ENCODE data around the gene FKBP11.

Gene FKBP11

DNA sequence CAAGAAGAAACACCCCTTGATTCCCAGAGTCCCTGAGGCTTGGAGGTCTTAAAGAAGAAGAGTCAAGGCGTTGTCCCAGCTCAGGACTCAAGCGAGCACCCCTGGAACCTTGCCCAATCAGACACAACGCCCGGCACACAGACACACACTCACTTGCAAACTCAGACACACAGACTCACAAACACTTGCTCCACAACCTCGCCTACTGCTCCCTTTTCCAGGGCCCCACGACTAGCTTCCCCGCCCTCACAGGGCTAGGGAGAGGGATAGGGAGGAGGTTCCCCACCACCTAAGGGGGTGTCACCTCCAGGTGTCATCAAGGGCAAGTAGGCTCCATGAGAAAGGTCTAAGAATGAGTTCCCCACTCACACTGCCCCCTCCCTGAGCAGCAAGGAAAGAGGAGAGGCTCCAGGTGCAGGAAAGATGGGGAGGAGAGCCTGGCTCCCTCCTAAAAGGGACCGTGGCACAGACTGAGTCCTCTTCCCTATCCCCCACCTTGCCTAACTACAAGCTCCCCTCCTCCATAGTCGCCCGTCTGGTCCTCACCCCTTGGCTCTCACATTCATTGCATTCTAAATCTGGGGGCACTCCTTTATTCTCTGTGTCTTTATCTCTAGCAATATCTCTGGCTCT is 45.5 kb upstream of the FKBP11 start:
- Histone ChIP-seq H3K27me3 (peaks cover 54% of the 10 kb centered on the region), H3K4me1 (no peaks in the 10 kb centered on the region), H3K4me3 (ENCODE audit: low read depth, low read length) (peak overlapping the region; percentile 42), H3K9me3 (no peaks in the 10 kb centered on the region), H3K36me3 (no peaks in the 10 kb centered on the region)
- TF ChIP-seq, protein P1, sequence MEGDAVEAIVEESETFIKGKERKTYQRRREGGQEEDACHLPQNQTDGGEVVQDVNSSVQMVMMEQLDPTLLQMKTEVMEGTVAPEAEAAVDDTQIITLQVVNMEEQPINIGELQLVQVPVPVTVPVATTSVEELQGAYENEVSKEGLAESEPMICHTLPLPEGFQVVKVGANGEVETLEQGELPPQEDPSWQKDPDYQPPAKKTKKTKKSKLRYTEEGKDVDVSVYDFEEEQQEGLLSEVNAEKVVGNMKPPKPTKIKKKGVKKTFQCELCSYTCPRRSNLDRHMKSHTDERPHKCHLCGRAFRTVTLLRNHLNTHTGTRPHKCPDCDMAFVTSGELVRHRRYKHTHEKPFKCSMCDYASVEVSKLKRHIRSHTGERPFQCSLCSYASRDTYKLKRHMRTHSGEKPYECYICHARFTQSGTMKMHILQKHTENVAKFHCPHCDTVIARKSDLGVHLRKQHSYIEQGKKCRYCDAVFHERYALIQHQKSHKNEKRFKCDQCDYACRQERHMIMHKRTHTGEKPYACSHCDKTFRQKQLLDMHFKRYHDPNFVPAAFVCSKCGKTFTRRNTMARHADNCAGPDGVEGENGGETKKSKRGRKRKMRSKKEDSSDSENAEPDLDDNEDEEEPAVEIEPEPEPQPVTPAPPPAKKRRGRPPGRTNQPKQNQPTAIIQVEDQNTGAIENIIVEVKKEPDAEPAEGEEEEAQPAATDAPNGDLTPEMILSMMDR (IDR thresholded peaks at IDR 0.05; ENCODE audit: low read depth, low read length) = no peak
- DNase-seq = no peak

DNA sequence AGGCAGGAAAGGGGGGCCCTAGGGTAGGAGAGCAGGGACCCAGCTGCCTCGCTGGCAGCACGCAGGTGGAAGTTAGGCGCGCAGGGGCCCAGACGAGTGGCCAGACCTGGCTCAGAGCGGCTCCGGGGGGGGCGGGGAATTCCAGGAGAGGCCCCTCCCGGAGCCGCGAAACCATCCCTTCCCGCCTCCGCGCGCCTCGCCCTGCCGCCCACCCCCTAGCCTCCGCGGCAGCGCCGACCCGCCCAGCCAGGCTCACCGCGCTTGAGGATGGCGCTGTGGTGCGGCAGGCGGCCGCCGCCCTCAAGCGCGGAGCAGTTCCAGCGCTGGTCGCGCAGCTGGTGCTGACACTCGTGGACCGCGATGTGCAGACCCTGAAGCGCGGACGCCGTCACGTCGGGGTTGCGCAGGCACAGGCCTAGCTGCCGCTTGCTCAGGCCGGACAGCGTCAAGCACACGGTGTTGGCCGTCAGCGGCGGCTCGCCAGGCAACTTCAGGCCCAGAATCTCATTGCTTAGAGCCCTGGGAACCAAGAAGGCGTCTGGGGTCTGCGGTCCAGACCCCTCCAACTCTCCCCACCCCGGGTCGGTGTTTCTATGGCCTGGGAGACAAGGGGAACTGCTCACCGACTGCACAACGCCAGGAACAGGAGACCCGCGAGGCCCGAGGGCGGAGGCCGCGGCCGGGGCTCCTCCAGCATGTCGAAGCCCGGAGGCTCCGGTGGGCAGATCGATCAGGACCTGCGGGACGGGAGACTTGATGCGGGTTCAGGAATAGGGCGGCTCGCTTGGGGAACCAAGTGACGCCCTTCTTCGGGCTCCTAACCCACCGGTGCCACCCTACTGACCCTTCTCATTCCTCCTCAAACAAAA is 44.8 kb upstream of the FKBP11 start:
- H3K4me1 ChIP-seq = no peaks in the 10 kb centered on the region
- H3K27me3 ChIP-seq = peaks cover 54% of the 10 kb centered on the region
- TF ChIP-seq, protein P1 (IDR thresholded peaks at IDR 0.05; ENCODE audit: low read depth, low read length) = no peak
- no peaks in the 10 kb centered on the region for H3K9me3 ChIP-seq
- no peak overlapping the region for H3K4me3 ChIP-seq (ENCODE audit: low read depth, low read length)
- no peaks in the 10 kb centered on the region for H3K36me3 ChIP-seq
- peak; percentile 40 for DNase-seq

DNA sequence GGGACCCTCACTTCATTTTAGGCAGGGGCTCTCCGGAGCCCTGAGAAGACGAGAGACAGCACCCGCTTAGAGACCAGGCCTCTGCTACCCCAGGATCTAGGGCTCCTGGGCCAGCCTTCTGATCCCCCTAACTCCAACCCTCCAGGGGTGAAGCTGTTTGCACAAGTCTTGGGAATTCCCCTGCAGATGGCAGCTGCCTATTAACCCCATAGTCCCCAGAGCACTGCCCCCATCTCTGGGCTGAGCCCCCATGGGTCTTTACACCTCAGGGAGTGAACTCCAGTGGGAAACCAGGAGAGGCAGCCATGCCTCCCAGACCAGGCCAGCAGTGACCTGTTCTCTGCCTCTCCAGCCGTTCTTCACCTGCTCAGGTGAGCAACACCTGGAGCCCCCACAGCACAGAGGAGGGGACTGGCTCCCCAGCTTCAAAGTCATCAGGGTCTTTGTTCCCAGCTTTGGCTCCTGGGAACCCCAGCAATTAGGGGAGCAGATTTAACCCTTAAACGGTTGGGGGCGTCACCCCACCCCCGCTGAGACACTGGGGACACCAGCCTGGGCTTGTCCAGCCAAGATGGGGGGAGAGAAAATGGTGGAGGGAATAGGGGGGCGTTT is 44.0 kb upstream of the FKBP11 start:
- peaks cover 52% of the 10 kb centered on the region for H3K27me3 ChIP-seq
- no peak for DNase-seq
- no peaks in the 10 kb centered on the region for H3K9me3 ChIP-seq
- H3K4me3 ChIP-seq (ENCODE audit: low read depth, low read length) = no peak overlapping the region
- no peaks in the 10 kb centered on the region for H3K4me1 ChIP-seq
- TF ChIP-seq, protein P1 (IDR thresholded peaks at IDR 0.05; ENCODE audit: low read depth, low read length) = no peak
- H3K36me3 ChIP-seq = no peaks in the 10 kb centered on the region

DNA sequence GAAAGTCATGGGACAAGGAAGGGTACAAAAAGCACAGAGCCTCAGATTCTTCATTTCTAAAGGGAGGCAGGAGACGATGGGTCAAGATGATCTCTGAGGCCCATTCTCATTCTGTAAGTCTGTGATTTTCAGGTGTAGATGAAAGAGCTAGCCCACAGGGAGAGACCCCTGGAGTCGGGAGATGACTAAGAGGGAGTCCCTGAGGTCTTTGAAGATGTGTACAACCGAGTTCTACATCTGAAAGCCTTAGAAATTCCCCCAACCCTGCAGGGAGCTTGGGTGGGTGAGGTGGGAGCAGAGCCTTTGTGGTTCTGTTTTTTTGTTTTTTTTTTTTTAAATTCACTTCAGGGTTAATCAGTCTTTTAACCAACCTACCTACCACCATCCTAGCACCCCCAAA is 43.2 kb upstream of the FKBP11 start:
- TF ChIP-seq, protein P1 (IDR thresholded peaks at IDR 0.05; ENCODE audit: low read depth, low read length) = no peak
- H3K4me3 ChIP-seq (ENCODE audit: low read depth, low read length) = no peak overlapping the region
- H3K4me1 ChIP-seq = no peaks in the 10 kb centered on the region
- H3K27me3 ChIP-seq = peaks cover 44% of the 10 kb centered on the region
- no peak for DNase-seq
- H3K9me3 ChIP-seq = no peaks in the 10 kb centered on the region
- H3K36me3 ChIP-seq = no peaks in the 10 kb centered on the region

DNA sequence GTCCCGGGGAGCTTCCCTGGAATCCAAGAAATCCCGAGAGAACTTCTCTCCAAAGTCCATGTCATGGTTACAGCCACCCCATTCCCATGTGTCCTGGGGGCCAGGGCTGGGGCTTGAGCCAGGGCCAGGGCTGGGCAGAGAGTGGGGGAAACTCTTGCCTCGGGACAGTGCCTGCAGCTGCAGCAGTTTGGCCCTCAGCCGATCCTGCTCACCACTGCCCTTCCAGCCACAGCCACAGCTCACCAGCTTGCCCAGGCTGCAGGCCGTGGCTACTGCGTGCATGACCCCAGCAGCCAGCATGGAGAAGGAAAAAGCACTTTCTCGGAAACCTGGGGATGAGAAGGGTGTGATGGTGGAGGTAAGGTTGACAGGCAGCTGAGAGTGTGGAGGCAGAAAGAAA is 42.7 kb upstream of the FKBP11 start:
- Histone ChIP-seq H3K9me3 (no peaks in the 10 kb centered on the region), H3K4me1 (no peaks in the 10 kb centered on the region), H3K4me3 (ENCODE audit: low read depth, low read length) (no peak overlapping the region), H3K36me3 (no peaks in the 10 kb centered on the region), H3K27me3 (peaks cover 39% of the 10 kb centered on the region)
- TF ChIP-seq, protein P1 (IDR thresholded peaks at IDR 0.05; ENCODE audit: low read depth, low read length) = no peak
- no peak for DNase-seq

All from BE2C (cell line).